Retinal pigment epithelial cell (primary cell): ENCODE data around the gene RELN.
"Not testable (repeated sequence)": the region's sequence is repeated elsewhere in the genome, so short reads cannot be mapped to it uniquely, and the experiment has no call there.

Source experiments
- DNase-seq: peaks from one replicate; pipeline ENCODE4 v3.0.0-alpha.2; 2010; ENCODE audit warnings: low read depth
- H3K4me3 ChIP-seq: 2 replicates; pipeline ENCODE4 v1.5.1; 2011; ENCODE audit warnings: mild to moderate bottlenecking, low read length, control low read depth, moderate library complexity
- TF ChIP-seq, protein P1 (sequence below): conservative IDR thresholded peaks from 2 replicates; pipeline ENCODE4 v1.5.1; 2011; ENCODE audit warnings: low read depth, low read length, control low read depth, inconsistent platforms

Gene RELN

DNA sequence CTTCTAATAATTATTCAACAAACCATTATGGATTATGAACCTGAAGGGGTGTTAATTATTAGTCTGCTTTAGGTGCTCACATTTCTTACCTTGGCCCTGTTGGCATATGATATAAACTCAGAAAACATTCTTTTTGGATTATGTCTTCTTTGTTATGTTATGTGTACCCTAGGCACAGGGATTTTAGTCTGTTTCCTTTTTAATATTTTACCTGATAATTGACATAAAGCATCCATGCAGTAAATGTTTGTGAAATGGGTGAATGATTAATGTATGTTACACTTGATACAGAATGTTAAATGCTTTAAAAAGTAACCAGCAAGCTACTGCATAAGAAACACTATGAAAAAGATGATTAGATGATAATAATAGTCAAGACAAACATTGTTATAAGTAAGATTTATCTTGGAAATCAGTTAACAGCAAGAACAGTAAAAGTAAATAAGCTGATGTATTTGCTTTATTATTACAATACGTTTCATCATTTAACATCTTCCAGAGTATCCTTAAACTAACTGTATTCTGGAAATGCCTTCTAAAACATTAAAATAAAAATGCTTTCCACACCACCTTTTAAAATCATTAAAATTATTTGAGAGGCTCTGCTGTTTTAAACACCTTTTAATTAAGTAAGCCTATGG is 204.7 kb downstream of the RELN start:
- TF ChIP-seq, protein P1, sequence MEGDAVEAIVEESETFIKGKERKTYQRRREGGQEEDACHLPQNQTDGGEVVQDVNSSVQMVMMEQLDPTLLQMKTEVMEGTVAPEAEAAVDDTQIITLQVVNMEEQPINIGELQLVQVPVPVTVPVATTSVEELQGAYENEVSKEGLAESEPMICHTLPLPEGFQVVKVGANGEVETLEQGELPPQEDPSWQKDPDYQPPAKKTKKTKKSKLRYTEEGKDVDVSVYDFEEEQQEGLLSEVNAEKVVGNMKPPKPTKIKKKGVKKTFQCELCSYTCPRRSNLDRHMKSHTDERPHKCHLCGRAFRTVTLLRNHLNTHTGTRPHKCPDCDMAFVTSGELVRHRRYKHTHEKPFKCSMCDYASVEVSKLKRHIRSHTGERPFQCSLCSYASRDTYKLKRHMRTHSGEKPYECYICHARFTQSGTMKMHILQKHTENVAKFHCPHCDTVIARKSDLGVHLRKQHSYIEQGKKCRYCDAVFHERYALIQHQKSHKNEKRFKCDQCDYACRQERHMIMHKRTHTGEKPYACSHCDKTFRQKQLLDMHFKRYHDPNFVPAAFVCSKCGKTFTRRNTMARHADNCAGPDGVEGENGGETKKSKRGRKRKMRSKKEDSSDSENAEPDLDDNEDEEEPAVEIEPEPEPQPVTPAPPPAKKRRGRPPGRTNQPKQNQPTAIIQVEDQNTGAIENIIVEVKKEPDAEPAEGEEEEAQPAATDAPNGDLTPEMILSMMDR: no peak
- no peak for DNase-seq
- no peak overlapping the region for H3K4me3 ChIP-seq

DNA sequence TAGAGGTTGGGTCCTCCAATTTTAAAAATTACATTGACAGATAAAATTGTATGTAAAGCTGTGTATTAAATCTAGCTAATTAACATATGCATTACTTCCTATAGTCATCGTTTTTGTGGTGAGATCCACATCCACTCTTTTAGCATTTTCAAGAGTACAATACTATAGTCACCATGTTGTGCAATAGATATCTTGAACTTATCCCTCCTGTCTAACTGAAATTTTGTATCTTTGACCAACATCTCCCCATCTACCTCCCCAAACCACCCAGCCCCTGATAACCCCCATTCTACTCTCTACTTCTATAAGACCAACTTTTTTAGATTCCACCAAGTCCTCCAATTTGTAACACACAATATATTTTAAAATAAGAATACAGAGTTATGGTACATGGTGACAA is 208.0 kb downstream of the RELN start:
- TF ChIP-seq, protein P1: no peak
- DNase-seq: no peak
- H3K4me3 ChIP-seq: no peak overlapping the region

DNA sequence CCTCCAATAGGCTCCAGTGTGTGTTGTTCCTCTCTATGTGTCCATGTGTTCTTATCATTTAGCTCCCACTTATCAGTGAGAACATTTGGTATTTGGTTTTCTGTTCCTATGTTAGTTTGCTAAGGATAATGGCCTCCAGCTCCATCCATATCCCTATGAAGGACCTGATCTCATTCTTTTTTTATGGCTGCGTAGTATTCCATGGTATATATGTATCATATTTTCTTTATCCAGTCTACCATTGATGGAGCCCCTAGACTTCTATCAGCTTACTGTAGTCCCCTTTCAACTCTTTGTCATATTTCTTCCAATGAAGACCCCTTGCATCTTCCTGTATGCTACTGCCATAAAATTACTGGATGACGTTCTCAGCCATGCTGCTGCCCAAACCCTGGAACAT is 208.9 kb downstream of the RELN start:
- H3K4me3 ChIP-seq, DNase-seq: not testable (repeated sequence)

DNA sequence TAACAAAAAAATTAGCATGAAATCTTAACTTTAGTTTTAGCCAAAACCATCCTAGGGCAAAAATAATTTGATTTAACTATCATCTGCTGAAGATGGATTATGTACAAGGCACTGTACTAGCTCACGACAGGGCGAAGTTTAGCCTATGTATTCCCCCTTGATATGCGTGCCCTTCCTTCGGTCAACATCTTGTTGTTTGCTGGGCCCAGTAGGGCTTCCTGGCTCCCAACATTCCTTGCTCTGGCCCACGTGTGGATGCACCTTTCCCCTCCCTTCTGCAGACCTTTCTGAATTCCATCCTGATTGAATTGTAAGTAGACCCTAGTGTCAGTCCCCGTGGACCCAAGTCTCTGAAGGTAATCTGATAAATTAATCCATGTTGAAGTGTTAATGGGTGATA is 212.0 kb downstream of the RELN start:
- no peak overlapping the region for H3K4me3 ChIP-seq
- TF ChIP-seq, protein P1: no peak
- DNase-seq: no peak

DNA sequence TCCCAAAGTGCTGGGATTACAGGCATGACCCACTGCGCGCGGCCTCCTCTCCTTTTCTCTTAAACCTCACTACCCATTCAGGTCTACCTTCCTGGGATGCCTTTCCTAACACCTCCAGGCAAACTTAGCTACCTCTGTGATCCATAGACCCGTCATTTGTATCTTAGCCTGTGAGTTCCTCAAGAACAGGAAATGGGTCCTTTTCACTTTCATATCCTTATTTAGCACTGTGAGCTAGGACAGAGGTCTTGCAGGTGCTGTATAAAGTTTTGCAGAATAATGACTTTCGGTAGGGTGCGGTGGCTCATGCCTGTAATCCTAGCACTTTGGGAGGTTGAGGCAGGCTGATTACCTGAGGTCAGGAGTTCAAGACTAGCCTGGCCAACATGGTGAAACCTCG is 215.7 kb downstream of the RELN start:
- TF ChIP-seq, protein P1: no peak

DNA sequence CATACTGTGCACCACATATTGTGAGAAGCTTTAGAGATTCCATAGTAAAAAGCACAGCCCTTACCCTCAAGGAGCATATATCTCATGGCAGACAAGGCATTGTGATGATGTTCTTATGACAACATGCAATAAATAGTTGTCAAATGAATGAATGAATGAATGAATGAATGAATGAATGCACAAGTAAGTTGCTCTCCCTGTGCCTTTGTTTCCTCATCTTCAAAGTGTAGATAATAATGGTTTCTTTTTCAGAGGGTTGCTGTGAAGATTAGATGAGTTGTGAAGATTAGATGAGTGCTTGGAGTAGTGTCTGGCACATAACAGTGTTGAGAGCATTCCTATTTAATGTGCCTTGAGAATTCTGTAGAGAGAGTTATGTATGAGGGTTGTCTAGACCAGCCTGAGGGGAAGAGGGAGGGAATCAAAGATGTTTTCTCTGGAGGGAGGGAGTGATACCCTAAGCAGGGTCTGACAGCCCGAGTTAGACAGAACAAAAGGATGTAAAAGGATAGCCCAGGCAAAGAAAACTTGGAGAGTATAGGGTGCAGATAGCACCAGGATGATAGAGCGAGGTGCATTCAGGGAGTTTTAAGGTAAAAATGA is 217.2 kb downstream of the RELN start:
- DNase-seq: no peak
- H3K4me3 ChIP-seq: no peak overlapping the region
- TF ChIP-seq, protein P1: no peak

More for the DNA sequence above, 215.7 kb downstream of the RELN start:
- H3K4me3 ChIP-seq: no peak overlapping the region
- no peak for DNase-seq

DNA sequence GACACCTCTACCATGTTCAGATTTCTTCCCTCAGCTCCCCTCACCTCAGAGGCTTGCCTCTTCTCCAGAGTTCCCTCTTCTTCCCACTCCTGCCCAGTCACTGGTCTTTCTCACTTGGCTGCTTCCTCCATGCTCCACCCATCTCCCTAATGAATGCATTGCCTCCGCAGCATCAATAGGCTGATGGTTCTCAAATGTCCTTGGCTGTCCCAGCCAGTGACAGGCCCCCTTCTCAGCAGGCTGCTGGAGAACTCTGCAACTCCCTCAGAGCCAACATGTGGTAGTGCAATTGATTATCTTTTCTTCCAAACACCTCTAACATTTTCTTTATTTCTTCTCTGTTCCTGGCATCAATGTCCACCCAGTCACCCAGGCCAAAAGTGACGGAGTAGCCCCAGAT is 218.2 kb downstream of the RELN start:
- TF ChIP-seq, protein P1: no peak
- DNase-seq: no peak
- no peak overlapping the region for H3K4me3 ChIP-seq
